Activated CD8-positive, alpha-beta memory T cell treated with anti-CD3 and anti-CD28 coated beads, Interleukin-2, amount 10 ng/mL, durations not matched to agents 7 days and 5 days (primary cell): ENCODE measurements around the gene KCTD6. TPM values are rescaled to one million over a fixed set of nuclear protein-coding genes. Genes with fewer than 3 reads are reported as not detected.

Experiments
- total RNA-seq, 2 experiments: library from RNA; stranded (reverse); gene quantifications; one replicate each; pipeline ENCODE4 v1.2.3, GENCODE V29; 2021

Gene KCTD6
- total RNA-seq, 2 experiments from 2014 or later, result 6.4 to 7.0 TPM

Other genes with a start within 250 kb of the KCTD6 start
- gene RPP14, start 185.9 kb upstream of the KCTD6 start, total RNA-seq, result 10 to 100 TPM; 12.9 to 16.9 TPM
- 1 to 10 TPM; 6.9 to 7.4 TPM for gene HTD2, start 185.6 kb upstream of the KCTD6 start, total RNA-seq
- gene PXK, start 159.2 kb upstream of the KCTD6 start, total RNA-seq, result 10 to 100 TPM; 61.7 to 64.7 TPM
- 10 to 100 TPM; 43.4 to 60.6 TPM for gene PDHB, start 58.3 kb upstream of the KCTD6 start, total RNA-seq
- gene ACOX2, start 45.1 kb downstream of the KCTD6 start, total RNA-seq, result not detected
- not detected for gene FAM107A, start 85.3 kb downstream of the KCTD6 start, total RNA-seq
- not detected for gene FAM3D, start 174.7 kb downstream of the KCTD6 start, total RNA-seq